Heart right ventricle (tissue), 16 donors: ENCODE measurements around the gene WWOX. TPM values are rescaled to one million over a fixed set of nuclear protein-coding genes. Genes with fewer than 3 reads are reported as not detected.

Source experiments
- ATAC-seq, 8 donors: fragments of 200-7000 bp; cut with Tn5 transposase; one replicate each; pipeline ENCODE4 v1.9.1; 2020; ENCODE audit warnings: mild to moderate bottlenecking in 8 of 8, moderate library complexity in 8 of 8, moderate number of reproducible peaks in 1 of 8
- DNase-seq, 2 donors: peaks; one replicate each; pipeline ENCODE4 v3.0.0-alpha.2; 2020
- H3K27ac ChIP-seq, 10 donors: fragments of 200-600 bp; sonication (generic) in 2 of 10; one replicate each; pipeline versions ENCODE4 v1.5.0 to v1.8.0; 2020 to 2022; ENCODE audit warnings: mild to moderate bottlenecking in 3 of 10
- H3K27me3 ChIP-seq, 7 donors: fragments of 200-600 bp; one replicate each; pipeline ENCODE4 v1.8.0; 2021 to 2022; ENCODE audit warnings: mild to moderate bottlenecking in 2 of 7
- H3K36me3 ChIP-seq, 9 donors: fragments of 200-600 bp; sonication (generic) in 1 of 9; one replicate each; pipeline versions ENCODE4 v1.5.0 to v1.8.0; 2020 to 2022; ENCODE audit warnings: mild to moderate bottlenecking in 2 of 9
- H3K4me1 ChIP-seq, 9 donors: fragments of 200-600 bp; sonication (generic) in 1 of 9; one replicate each; pipeline versions ENCODE4 v1.5.0 to v1.8.0; 2020 to 2022; ENCODE audit warnings: mild to moderate bottlenecking in 4 of 9
- H3K4me3 ChIP-seq, 10 donors: fragments of 200-600 bp; sonication (generic) in 2 of 10; one replicate each; pipeline versions ENCODE4 v1.5.0 to v1.8.0; 2020 to 2022; ENCODE audit warnings: mild to moderate bottlenecking in 7 of 10, moderate library complexity in 2 of 10
- H3K9me3 ChIP-seq, 11 donors: fragments of 200-600 bp in 10 of 11; sonication (generic) in 2 of 11; one replicate each; pipeline versions ENCODE4 v1.5.0 to v1.8.0; 2013 to 2022; ENCODE audit warnings: mild to moderate bottlenecking in 2 of 11, control low read depth in 1 of 11, moderate library complexity in 1 of 11
- CTCF ChIP-seq, 9 donors: fragments of 200-600 bp; sonication (generic) in 2 of 9; IDR thresholded peaks; one replicate each; pipeline versions ENCODE4 v1.5.0 to v1.8.0; 2021 to 2022; ENCODE audit warnings: antibody characterized with exemption in 9 of 9, mild to moderate bottlenecking in 5 of 9, moderate library complexity in 1 of 9
- WGBS, 2 donors: extraction: QIAGEN DNeasy Blood & Tissue Kit; methylation state at CpG; one replicate each; pipeline ENCODE4 v1.1.7; 2013; ENCODE audit warnings: inconsistent platforms in 1 of 2; 5-methylcytosine and 5-hydroxymethylcytosine counted together
- intact Hi-C, 10 donors: fragments of 100-400 bp; cut with DNase I; formaldehyde crosslinking; loops; one replicate each; pipeline versions ENCODE4 v1.11.1 to v1.14.2; 2022
- polyA plus RNA-seq, 2 donors: library from polyadenylated mRNA; stranded (reverse); fragments of 200-250 nt; gene quantifications; one replicate each; pipeline ENCODE4 v1.2.3, GENCODE V29; 2013
- total RNA-seq, 10 donors: library from RNA; stranded (reverse); fragmentation: NEBNext Ultra II Directional in 3 of 10; extraction: Animal tissue kit (Norgen Biotek cat#: 25700) in 3 of 10; gene quantifications; one replicate each; pipeline versions ENCODE4 v1.2.1 to v1.2.4, GENCODE V29; 2021 to 2023
- donor health status: Arrhythmogenic right ventricular cardiomyopathy.
- donor health status: ischemic (EF 13 %, LVEDD 7.1; RV severe dilation, severe dysfunction).
- donor health status: healthy with polysubstance abuse.
- donor health status: DM: no; HTN: yes; CAD: no.
- donor health status: DM: no; HTN: no; CAD: no.
- donor health status: ischemic (EF 25% LVEDD 6.9; RV normal size, moderate dysfunction).
- donor health status: ischemic (EF 25% LVEDD 5.7; RV mildly dilated, moderate dysfunction).
- donor health status: healthy.
- donor health status: DM: yes; HTN: yes; CAD: no.
- donor health status: Ischemic cardiomyopathy.
- donor health status: ischemic (EF 35%, LVEDD 5.7; RV mildly dilated, moderate dysfunction).
- donor health status: nonischemic (EF 11% LVEDD 7.7; RV severe dilation, severe dysfunction).
- donor health status: DM: yes; HTN: yes; CAD: no.
- donor health status: PGD.
- donor health status: ischemic (EF 29% LVEDD 5.4; RV normal size, mild dysfunction).
- donor health status: nonischemic (EF 23%, LVEDD 6.1; RV moderate dilation, normal function).

The WWOX gene
- total and polyA plus RNA-seq, 12 donors = 4.9 to 15.0 (median 9.9) TPM

- Histone ChIP-seq H3K27ac (no peak overlapping the region), H3K36me3 (no peaks in the 10 kb centered on the region), H3K9me3 (no peaks in the 10 kb centered on the region), H3K4me3 (no peak overlapping the region), H3K27me3 (no peaks in the 10 kb centered on the region), H3K4me1 (peaks cover 0 to 3% (median 0%) of the 10 kb centered on the region in 9 donors)
- intact Hi-C loops = loop anchor here in 1 of 10 donors (10.0 kb wide), 1 partner anchor 77 kb away; no protein-coding TSS in a partner anchor
- 95 to 96% methylated on average over 5 of the region's 5 CpGs for WGBS, 2 donors
- DNase-seq = no peak
- TF ChIP-seq CTCF (IDR thresholded peaks at IDR 0.05) = no peak
- ATAC-seq = peak in 3 of 8 donors; percentile 50 to 84 (median 82)
Measured at GRCh38 chr16:78591682-78592103, 492.2 kb downstream of the WWOX start.

GRCh38 chr16:78592111-78592510 is 492.7 kb downstream of the WWOX start:
- DNase-seq = no peak
- no peaks in the 10 kb centered on the region for H3K36me3 ChIP-seq
- H3K4me3 ChIP-seq = no peak overlapping the region
- ATAC-seq = no peak
- no peaks in the 10 kb centered on the region for H3K9me3 ChIP-seq
- intact Hi-C loops = loop anchor here in 1 of 10 donors (10.0 kb wide), 1 partner anchor 77 kb away; no protein-coding TSS in a partner anchor
- WGBS, 2 donors = 91 to 98% methylated on average over 3 of the region's 3 CpGs
- no peaks in the 10 kb centered on the region for H3K27me3 ChIP-seq
- TF ChIP-seq CTCF (IDR thresholded peaks at IDR 0.05) = no peak
- peaks cover 0 to 3% (median 0%) of the 10 kb centered on the region in 9 donors for H3K4me1 ChIP-seq
- no peak overlapping the region for H3K27ac ChIP-seq

- H3K27ac ChIP-seq = no peak overlapping the region
- ATAC-seq = no peak
- no peaks in the 10 kb centered on the region for H3K27me3 ChIP-seq
- peaks cover 0 to 3% (median 0%) of the 10 kb centered on the region in 9 donors for H3K4me1 ChIP-seq
- H3K4me3 ChIP-seq = no peak overlapping the region
- no peak for DNase-seq
- no peaks in the 10 kb centered on the region for H3K9me3 ChIP-seq
- 88% methylated on average over 3 of the region's 3 CpGs for WGBS, 2 donors
- no peaks in the 10 kb centered on the region for H3K36me3 ChIP-seq
- no peak for TF ChIP-seq CTCF (IDR thresholded peaks at IDR 0.05)
- intact Hi-C loops = loop anchor here in 1 of 10 donors (10.0 kb wide), 1 partner anchor 79 kb away; no protein-coding TSS in a partner anchor
Measured at GRCh38 chr16:78593352-78593751, 493.9 kb downstream of the WWOX start.

GRCh38 chr16:78594191-78594590 is 494.7 kb downstream of the WWOX start:
- Histone ChIP-seq H3K4me1 (peaks cover 0 to 3% (median 0%) of the 10 kb centered on the region in 9 donors), H3K27ac (no peak overlapping the region), H3K36me3 (no peaks in the 10 kb centered on the region), H3K4me3 (no peak overlapping the region), H3K27me3 (no peaks in the 10 kb centered on the region), H3K9me3 (no peaks in the 10 kb centered on the region)
- TF ChIP-seq CTCF (IDR thresholded peaks at IDR 0.05) = no peak
- WGBS, 2 donors = 76 to 90% methylated on average over 7 of the region's 7 CpGs
- intact Hi-C loops = loop anchor here in 1 of 10 donors (10.0 kb wide), 1 partner anchor 79 kb away; no protein-coding TSS in a partner anchor
- ATAC-seq (no peak), DNase-seq (no peak)
